Uterus (tissue), 4 donors: Measurements from ENCODE around the gene IKBIP. TPM values are rescaled to one million over a fixed set of nuclear protein-coding genes. Genes with fewer than 3 reads are reported as not detected.
A peak's percentile ranks its signal among the peaks of the same experiment; 100 is the strongest.
"Not testable (repeated sequence)": the region's sequence is repeated elsewhere in the genome, so short reads cannot be mapped to it uniquely, and the experiment has no call there.

Experiments used
- DNase-seq, 2 donors: peaks; one replicate each; pipeline ENCODE4 v3.0.0-alpha.2; 2019 to 2020
- H3K27ac ChIP-seq, 2 donors: fragments of 200-600 bp; sonication (generic); 1 replicate in 1 of 2; 2 replicates in 1 of 2; pipeline ENCODE4 v1.5.1; 2016 to 2018
- H3K27me3 ChIP-seq, 2 donors: fragments of 200-600 bp; sonication (generic); one replicate each; pipeline ENCODE4 v1.5.1; 2018 to 2019; ENCODE audit warnings: control low read depth in 1 of 2
- H3K36me3 ChIP-seq, 2 donors: fragments of 200-600 bp; sonication (generic); one replicate each; pipeline ENCODE4 v1.5.1; 2019; ENCODE audit warnings: control low read depth in 1 of 2
- H3K4me1 ChIP-seq, 2 donors: fragments of 200-600 bp; sonication (generic); one replicate each; pipeline ENCODE4 v1.5.1; 2018 to 2019; ENCODE audit warnings: control low read depth in 1 of 2
- H3K4me3 ChIP-seq, 2 donors: fragments of 200-600 bp; sonication (generic); 1 replicate in 1 of 2; 2 replicates in 1 of 2; pipeline ENCODE4 v1.5.1; 2018 to 2019; ENCODE audit warnings: mild to moderate bottlenecking in 1 of 2
- H3K9me3 ChIP-seq, 2 donors: fragments of 200-600 bp; sonication (generic); one replicate each; pipeline ENCODE4 v1.5.1; 2019; ENCODE audit warnings: control low read depth in 1 of 2
- POLR2A ChIP-seq, 2 donors: fragments of 450-650 bp; IDR thresholded peaks; one replicate each; pipeline ENCODE4 v1.6.1; 2016; ENCODE audit warnings: antibody characterized with exemption in 2 of 2, mild to moderate bottlenecking in 1 of 2, moderate library complexity in 1 of 2
- intact Hi-C: fragments of 100-400 bp; cut with DNase I; formaldehyde crosslinking; loops from one replicate; pipeline ENCODE4 v1.15.1; 2023; ENCODE audit warnings: low total_unique reads
- total RNA-seq, 4 donors: library from RNA; depleted of rRNA in 3 of 4; stranded (reverse); fragments of >200 nt in 3 of 4; gene quantifications; one replicate each; pipeline versions ENCODE4 v1.1.0 to v1.2.4, GENCODE V29; 2014 to 2023
- TF ChIP-seq, protein P1 (sequence below), 4 experiments: fragments of 200-600 bp in 2 of 4; fragments of 450-650 bp in 2 of 4; sonication (generic) in 2 of 4; IDR thresholded peaks; one replicate each; pipeline ENCODE4 v1.5.1; 2016 to 2019; ENCODE audit warnings: antibody characterized with exemption in 4 of 4, mild to moderate bottlenecking in 2 of 4, moderate library complexity in 1 of 4
- donor health status: DM: yes; HTN: yes; CAD: no.

Gene IKBIP
- total RNA-seq, 4 donors from 2014 or later = 11.8 to 37.3 (median 18.0) TPM

DNA sequence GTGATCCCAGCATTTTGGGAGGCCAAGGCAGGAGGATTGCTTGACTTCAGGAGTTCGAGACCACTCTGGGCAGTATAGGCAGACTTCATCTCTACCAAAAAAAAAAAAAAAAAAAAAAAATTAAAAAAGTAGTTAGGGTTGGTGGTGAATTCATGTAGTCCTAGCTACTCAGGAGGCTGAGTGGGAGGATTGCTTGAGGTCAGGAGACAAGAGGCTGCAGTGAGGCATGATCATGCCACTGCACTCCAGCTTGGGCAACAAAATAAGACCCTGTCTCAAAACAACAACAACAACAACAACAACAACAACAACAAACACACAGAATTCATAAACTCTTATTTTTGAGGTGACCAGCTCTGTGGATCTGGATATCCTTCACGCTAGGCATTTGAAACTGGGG lies 34.0 kb downstream of the IKBIP start:
- no peak overlapping the region for H3K4me3 ChIP-seq
- DNase-seq = no peak
- no peaks in the 10 kb centered on the region for H3K4me1 ChIP-seq
- H3K36me3 ChIP-seq = no peaks in the 10 kb centered on the region
- H3K27me3 ChIP-seq = no peaks in the 10 kb centered on the region
- no peak overlapping the region for H3K27ac ChIP-seq
- intact Hi-C loops = no loop called here
- TF ChIP-seq, protein P1, sequence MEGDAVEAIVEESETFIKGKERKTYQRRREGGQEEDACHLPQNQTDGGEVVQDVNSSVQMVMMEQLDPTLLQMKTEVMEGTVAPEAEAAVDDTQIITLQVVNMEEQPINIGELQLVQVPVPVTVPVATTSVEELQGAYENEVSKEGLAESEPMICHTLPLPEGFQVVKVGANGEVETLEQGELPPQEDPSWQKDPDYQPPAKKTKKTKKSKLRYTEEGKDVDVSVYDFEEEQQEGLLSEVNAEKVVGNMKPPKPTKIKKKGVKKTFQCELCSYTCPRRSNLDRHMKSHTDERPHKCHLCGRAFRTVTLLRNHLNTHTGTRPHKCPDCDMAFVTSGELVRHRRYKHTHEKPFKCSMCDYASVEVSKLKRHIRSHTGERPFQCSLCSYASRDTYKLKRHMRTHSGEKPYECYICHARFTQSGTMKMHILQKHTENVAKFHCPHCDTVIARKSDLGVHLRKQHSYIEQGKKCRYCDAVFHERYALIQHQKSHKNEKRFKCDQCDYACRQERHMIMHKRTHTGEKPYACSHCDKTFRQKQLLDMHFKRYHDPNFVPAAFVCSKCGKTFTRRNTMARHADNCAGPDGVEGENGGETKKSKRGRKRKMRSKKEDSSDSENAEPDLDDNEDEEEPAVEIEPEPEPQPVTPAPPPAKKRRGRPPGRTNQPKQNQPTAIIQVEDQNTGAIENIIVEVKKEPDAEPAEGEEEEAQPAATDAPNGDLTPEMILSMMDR (IDR thresholded peaks at IDR 0.05) = no peak
- no peak for TF ChIP-seq POLR2A (IDR thresholded peaks at IDR 0.05)
- H3K9me3 ChIP-seq = no peaks in the 10 kb centered on the region

DNA sequence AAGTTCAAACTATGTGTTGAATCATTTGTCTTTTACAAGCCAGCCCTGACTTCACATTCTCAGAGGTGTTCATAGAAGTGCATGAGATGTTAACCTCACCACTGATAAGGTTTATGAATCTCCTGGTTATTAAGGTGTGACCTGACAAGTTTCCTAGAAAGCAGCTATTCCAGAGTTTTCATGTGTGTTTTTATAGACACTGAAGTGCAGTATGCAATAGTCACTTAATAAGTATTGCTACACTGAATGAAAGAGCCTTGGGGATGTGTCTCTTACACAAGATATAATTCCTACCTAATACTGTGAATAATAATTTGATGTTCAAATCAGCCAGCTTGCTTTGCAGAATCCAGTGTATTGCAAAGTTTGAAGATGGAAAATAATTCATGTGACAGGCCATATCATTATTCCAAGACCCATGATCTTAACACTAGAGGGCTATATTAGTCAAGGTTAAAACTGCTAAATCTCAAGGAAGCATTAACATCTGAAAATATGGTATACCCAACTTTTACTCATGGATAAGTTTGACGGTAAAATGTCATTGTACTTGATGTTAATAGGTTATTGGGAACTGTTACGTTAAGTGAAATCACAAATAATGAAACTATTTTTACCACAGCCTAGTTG lies 38.1 kb downstream of the IKBIP start:
- H3K27ac ChIP-seq = no peak overlapping the region
- no peaks in the 10 kb centered on the region for H3K27me3 ChIP-seq
- no peak for DNase-seq
- intact Hi-C loops = no loop called here
- H3K36me3 ChIP-seq = no peaks in the 10 kb centered on the region
- TF ChIP-seq POLR2A (IDR thresholded peaks at IDR 0.05) = no peak
- TF ChIP-seq, protein P1 (IDR thresholded peaks at IDR 0.05) = no peak
- H3K9me3 ChIP-seq = no peaks in the 10 kb centered on the region
- no peaks in the 10 kb centered on the region for H3K4me1 ChIP-seq
- no peak overlapping the region for H3K4me3 ChIP-seq

DNA sequence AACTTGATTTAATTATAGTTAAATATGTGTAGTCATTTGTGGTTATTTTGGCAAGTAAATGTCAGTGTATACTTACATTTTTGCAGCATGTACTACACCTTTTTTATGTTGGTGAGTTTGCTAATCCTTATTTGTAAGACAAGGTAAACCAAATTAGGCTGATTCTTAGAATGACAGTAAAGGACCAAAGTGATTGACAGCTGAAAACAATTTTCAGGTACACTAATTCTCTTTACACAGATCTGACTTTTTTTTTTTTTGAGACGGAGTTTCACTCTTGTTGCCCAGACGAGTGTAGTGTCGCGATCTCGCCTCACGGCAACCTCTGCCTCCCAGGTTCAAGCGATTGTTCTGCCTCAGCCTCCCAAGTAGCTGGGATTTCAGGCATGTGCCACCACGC lies 42.7 kb downstream of the IKBIP start:
- intact Hi-C loops = no loop called here
- Histone ChIP-seq H3K36me3 (no peaks in the 10 kb centered on the region), H3K27ac (no peak overlapping the region), H3K4me3 (no peak overlapping the region), H3K27me3 (no peaks in the 10 kb centered on the region), H3K9me3 (no peaks in the 10 kb centered on the region), H3K4me1 (no peaks in the 10 kb centered on the region)
- no peak for TF ChIP-seq POLR2A (IDR thresholded peaks at IDR 0.05)
- TF ChIP-seq, protein P1 (IDR thresholded peaks at IDR 0.05) = no peak
- no peak for DNase-seq

GRCh38 chr12:98597313-98597712 lies 47.3 kb downstream of the IKBIP start:
- H3K27ac ChIP-seq, H3K4me3 ChIP-seq, intact Hi-C loops, DNase-seq, H3K27me3 ChIP-seq, H3K9me3 ChIP-seq, H3K36me3 ChIP-seq, H3K4me1 ChIP-seq: not testable (repeated sequence)

DNA sequence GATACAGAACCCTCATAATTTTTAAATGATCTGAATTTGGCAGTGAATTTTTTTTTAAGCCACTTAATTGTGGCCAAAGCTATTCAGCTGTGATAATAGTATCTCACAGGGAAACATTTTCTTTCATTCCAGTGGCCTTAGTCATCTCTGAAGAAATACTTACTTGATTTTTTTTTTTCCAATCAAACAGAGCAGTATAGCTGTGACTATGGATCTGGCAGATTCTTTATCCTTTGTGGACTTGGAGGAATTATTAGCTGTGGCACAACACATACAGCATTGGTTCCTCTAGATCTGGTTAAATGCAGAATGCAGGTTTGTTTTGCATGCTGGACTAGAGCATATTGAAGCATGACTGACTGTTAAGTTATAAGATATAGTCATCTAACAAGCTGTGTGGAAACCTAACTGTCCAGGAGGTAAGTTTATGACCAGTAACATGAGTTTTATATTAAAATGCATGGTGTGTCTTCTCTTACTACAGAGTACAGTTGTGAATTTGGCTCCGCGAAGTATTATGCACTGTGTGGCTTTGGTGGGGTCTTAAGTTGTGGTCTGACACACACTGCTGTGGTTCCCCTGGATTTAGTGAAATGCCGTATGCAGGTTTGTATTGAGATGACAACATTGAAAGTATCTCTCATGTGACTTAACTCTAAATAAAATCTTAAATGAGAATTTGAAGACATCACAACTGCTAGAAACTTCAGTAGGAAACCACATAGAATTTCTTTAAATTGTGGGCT lies 49.2 kb downstream of the IKBIP start:
- no peaks in the 10 kb centered on the region for H3K9me3 ChIP-seq
- TF ChIP-seq POLR2A (IDR thresholded peaks at IDR 0.05) = no peak
- TF ChIP-seq, protein P1 (IDR thresholded peaks at IDR 0.05) = no peak
- peak overlapping the region; percentile 60 to 87 for H3K4me3 ChIP-seq
- peaks cover 0 to 4% of the 10 kb centered on the region in 2 donors for H3K4me1 ChIP-seq
- peak overlapping the region; percentile 93 to 96 for H3K27ac ChIP-seq
- no peaks in the 10 kb centered on the region for H3K36me3 ChIP-seq
- H3K27me3 ChIP-seq = no peaks in the 10 kb centered on the region
- intact Hi-C loops = no loop called here
- DNase-seq = no peak
